ENCODE data around the gene CDR2. TPM values are rescaled to one million over a fixed set of nuclear protein-coding genes. Genes with fewer than 3 reads are reported as not detected.
"Not testable (repeated sequence)": the region's sequence is repeated elsewhere in the genome, so short reads cannot be mapped to it uniquely, and the experiment has no call there.

CDR2 gene
- total RNA-seq, 4 donors from 2014 or later = 12.1 to 55.7 (median 21.7) TPM

- Histone ChIP-seq H3K9me3 (no peaks in the 10 kb centered on the region), H3K27ac (no peak overlapping the region), H3K36me3 (no peaks in the 10 kb centered on the region), H3K4me3 (no peak overlapping the region), H3K27me3 (no peaks in the 10 kb centered on the region), H3K4me1 (no peaks in the 10 kb centered on the region)
- TF ChIP-seq POLR2A (IDR thresholded peaks at IDR 0.05) (no peak), CTCF (IDR thresholded peaks at IDR 0.05) (no peak)
- intact Hi-C loops (cut with DNase I; ENCODE audit: low total_unique reads) = no loop called here
- no peak for DNase-seq
These were observed 71.5 kb downstream of the CDR2 start for GRCh38 chr16:22302776-22303363.

GRCh38 chr16:22301423-22301822, 73.0 kb downstream of the CDR2 start:
- H3K4me1 ChIP-seq; DNase-seq; H3K9me3 ChIP-seq; intact Hi-C loops (cut with DNase I; ENCODE audit: low total_unique reads); H3K36me3 ChIP-seq; H3K4me3 ChIP-seq; H3K27ac ChIP-seq; H3K27me3 ChIP-seq: not testable (repeated sequence)

GRCh38 chr16:22300427-22301071, 73.9 kb downstream of the CDR2 start:
- no peak for DNase-seq
- intact Hi-C loops (cut with DNase I; ENCODE audit: low total_unique reads) = no loop called here
- Histone ChIP-seq H3K4me3 (no peak overlapping the region), H3K9me3 (no peaks in the 10 kb centered on the region), H3K27me3 (no peaks in the 10 kb centered on the region), H3K4me1 (no peaks in the 10 kb centered on the region), H3K27ac (no peak overlapping the region), H3K36me3 (no peaks in the 10 kb centered on the region)
- TF ChIP-seq CTCF (IDR thresholded peaks at IDR 0.05) (peak in 3 of 4 experiments; percentile 21 to 26 (median 25)), POLR2A (IDR thresholded peaks at IDR 0.05) (no peak)

- H3K4me1 ChIP-seq = no peaks in the 10 kb centered on the region
- DNase-seq = no peak
- H3K4me3 ChIP-seq = no peak overlapping the region
- TF ChIP-seq CTCF (IDR thresholded peaks at IDR 0.05) (no peak), POLR2A (IDR thresholded peaks at IDR 0.05) (no peak)
- no peaks in the 10 kb centered on the region for H3K27me3 ChIP-seq
- no peaks in the 10 kb centered on the region for H3K36me3 ChIP-seq
- H3K9me3 ChIP-seq = no peaks in the 10 kb centered on the region
- intact Hi-C loops (cut with DNase I; ENCODE audit: low total_unique reads) = no loop called here
- H3K27ac ChIP-seq = peak overlapping the region; percentile 90 to 93
These were observed 75.4 kb downstream of the CDR2 start for GRCh38 chr16:22299036-22299435.

GRCh38 chr16:22297871-22298733, 76.3 kb downstream of the CDR2 start:
- Histone ChIP-seq H3K27ac (peak overlapping the region; percentile 90 to 93), H3K9me3 (no peaks in the 10 kb centered on the region), H3K27me3 (no peaks in the 10 kb centered on the region), H3K4me3 (peak overlapping the region; percentile 78 to 90), H3K36me3 (no peaks in the 10 kb centered on the region), H3K4me1 (no peaks in the 10 kb centered on the region)
- DNase-seq = peak; percentile 58 to 71
- intact Hi-C loops (cut with DNase I; ENCODE audit: low total_unique reads) = loop anchor here (2.0 kb wide), 1 partner anchor 103 kb away; no protein-coding TSS in a partner anchor
- TF ChIP-seq POLR2A (IDR thresholded peaks at IDR 0.05) (no peak), CTCF (IDR thresholded peaks at IDR 0.05) (peak in 1 of 4 experiments; percentile 6)

All from uterus (tissue), 4 donors.